ENCODE results near the gene PSMA6.
"Not testable (repeated sequence)": the region's sequence is repeated elsewhere in the genome, so short reads cannot be mapped to it uniquely, and the experiment has no call there.

PSMA6 gene

DNA sequence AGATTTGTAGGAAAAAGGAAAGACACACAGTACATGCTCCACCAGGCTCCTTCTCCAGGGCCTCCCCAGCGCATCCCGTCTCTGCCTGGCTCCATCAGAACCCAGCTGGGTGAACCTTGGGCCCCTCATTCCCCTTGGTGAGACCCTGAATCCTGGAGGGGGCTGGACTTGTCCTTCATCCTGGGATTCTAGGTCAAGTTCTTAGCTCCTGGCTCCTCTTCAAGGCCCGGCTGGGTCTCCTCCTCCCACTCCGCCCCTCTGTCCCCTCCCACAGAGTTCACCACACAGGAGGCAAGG, 49.2 kb downstream of the PSMA6 start:
- FAIRE-seq: no peak
- no peak for DNase-seq (ENCODE audit: extremely low spot score, insufficient read length, low read depth)

DNA sequence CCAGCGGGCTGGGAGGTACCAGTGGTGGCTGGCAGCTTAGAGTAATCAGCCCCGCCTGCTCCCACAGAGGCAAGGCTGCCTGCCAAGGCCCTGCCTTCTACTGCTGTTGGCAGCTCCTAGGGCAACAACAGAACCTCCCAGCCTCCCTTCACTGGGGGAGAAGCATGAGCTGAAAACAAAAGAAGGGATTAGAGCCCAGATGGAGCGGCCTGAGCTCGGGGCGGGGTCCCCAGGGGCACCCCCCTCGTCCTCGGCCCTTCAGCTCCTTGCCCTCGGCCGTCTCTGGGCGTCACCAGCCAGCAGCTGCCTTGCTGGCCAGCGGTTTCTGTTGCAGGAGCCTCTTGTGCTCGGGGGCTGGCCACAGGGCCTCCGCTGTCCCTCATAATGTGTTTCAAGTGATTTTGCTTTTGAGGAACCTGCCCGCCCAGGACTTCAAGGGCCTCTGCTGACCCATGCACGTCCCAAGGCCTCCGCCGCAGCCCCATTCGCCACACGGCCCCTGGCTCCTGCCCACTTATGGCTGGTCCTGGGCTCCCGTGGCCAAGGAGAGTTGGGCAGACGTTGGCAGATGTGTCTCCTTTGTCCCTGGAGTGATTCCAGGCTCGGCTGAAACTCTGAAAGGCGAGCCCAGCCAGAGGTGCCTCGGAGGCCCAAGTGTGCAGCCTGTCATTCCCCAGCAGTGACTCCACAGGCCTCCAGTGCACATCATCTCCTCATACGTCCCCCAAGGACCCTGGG, 49.7 kb downstream of the PSMA6 start:
- no peak for DNase-seq (ENCODE audit: extremely low spot score, insufficient read length, low read depth)
- FAIRE-seq: no peak

DNA sequence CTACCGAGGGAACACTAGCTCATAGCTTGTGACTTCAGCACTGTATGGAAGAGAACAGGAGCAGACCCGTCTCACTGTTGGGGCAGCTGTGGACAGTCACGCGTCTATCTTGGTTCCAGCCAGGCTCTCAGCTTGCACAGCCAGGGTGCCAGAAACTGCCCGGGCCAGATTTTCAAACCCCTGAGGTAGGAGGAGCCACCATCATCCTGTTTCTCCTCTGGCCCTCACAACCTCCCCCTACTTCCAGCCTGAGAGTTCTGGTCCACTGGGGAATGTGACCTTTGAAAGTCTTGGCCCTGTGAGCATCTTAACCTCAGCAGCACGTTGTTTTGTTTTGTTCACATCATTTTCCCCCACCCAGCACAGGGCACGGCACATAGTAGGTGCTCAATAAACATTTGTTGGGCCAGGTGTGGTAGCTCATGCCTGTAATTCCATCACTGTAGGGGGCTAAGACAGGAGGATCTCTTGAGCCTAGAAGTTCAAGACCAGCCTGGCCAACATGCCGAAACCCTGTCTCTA, 50.4 kb downstream of the PSMA6 start:
- FAIRE-seq (no peak), DNase-seq (ENCODE audit: extremely low spot score, insufficient read length, low read depth) (no peak)

DNA sequence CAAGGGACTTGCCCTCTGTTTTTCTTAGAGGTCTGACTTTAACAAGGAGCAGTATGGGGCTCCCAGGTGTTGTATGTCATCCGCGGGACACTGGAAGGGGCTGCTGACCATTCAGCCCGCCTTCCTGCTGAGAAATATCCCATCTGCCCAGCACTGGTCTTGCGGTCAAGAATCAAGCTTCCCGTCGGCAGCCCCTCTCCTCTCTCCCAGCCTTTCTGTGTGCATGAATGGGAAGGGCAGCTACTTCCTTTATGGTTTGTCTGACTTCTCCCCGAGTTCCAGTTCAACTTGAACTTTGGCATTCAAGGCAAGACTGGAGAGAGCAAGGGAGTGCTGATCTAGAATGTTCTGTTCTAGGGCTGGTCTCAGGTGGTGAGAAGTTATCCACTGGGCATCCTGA, 51.5 kb downstream of the PSMA6 start:
- FAIRE-seq (no peak), DNase-seq (ENCODE audit: extremely low spot score, insufficient read length, low read depth) (no peak)

DNA sequence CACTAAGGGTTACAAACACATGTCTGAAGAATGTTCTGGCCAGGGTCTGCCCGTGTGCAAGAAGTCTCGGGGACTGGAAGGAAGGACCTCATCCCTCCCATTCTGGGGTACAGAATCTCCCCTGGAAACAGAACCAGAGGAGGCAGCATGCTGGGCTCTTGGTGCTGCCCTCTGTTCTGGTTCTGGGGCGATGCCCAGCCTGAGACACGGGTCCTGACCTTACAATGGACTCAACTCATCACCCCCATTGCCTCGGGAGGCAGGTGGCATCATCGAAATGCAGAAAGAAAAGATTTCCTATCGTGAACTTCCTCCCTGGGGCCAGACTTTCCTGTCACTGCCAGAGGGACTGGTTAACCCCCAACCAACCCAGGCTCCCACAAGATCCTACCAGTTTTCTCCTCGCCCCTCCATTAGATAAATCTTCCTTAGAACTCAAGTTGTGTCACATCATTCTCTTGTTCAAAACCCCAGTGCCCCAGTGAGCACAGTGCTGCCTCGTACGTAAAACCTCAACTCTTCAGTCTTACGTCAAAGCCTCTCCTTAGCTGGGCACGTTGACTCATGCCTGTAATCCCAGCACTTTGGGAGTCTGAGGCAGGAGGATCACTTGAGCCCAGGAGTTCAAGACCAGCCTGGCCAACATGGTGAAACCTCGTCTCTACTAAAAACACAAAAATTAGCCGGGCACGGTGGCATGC, 52.1 kb downstream of the PSMA6 start:
- FAIRE-seq: no peak
- no peak for DNase-seq (ENCODE audit: extremely low spot score, insufficient read length, low read depth)

DNA sequence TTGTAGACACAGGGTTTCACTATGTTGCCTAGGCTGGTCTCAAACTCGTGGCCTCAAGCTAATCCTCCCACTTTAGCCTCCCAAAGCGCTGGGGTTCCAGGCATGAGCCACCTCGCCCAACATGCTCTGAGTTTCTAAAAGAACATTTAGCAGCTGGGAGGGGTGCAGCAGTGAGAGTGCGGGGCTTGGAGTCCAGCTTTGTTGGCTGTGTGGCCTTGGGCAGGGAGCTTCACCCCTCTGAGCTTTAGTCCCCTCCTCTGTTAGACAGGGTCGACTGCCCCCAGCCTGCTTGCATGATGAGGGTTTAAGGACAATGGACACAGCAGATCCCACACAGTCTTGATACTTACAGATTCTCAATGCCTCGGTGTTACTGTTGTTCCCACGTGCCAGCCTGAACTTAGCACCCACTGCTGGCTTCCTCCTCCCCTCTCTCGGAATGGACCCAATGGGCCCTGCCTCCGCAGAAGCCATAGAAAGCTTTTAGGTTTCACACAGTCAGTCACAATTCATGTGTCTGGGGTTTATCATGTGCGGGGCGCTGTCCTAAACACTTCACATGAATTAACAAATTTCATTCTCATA, 54.6 kb downstream of the PSMA6 start:
- DNase-seq (ENCODE audit: extremely low spot score, insufficient read length, low read depth) (no peak), FAIRE-seq (no peak)

DNA sequence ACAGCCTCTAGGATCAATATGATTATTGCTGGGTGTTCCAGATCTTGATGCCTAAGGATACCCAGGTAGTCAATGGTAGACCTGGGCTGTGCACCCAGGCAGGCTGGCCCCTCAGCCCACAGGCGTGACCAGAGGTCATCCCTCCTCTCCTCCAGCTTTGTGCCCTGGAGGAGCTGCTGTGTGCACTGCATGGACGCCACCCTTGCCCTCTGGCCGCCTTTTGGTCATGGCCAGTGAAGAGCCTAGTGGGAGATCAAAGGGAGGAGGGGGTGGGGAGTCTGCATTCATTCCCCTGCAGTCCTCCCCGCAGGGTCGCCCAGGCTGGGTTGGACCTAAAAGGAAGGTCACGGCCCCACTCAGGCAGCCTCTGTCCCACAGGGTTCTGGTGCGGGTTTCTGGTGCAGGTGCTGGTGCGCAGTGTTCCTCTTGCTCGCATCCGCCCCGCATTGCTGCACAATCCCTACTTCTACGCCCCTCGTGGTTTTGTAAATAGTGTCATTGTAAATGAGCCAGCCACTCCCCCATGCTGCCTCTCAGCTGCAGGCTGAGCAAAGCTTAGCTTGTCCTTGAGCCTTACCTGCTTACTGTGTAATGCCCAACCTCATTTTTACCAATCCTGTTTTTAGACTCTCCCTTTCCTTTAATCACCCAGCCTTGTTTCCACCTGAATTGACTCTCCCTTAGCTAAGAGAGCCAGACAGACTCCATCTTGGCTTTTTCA, 55.3 kb downstream of the PSMA6 start:
- DNase-seq (ENCODE audit: extremely low spot score, insufficient read length, low read depth) (no peak), FAIRE-seq (no peak)

DNA sequence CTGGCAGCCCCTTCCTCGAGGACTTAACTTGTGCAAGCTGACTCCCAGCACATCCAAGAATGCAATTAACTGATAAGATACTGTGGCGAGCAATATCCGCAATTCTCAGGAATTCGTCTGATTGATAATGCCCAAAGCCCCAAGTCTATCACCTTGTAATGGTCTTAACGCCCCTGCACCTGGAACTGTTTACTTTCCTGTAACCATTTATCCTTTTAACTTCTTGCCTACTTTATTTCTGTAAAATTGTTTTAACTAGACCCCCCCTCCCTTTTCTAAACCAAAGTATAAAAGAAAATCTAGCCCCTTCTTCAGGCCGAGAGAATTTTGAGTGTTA, 55.8 kb downstream of the PSMA6 start:
- not testable (repeated sequence) for DNase-seq (ENCODE audit: extremely low spot score, insufficient read length, low read depth); FAIRE-seq

DNA sequence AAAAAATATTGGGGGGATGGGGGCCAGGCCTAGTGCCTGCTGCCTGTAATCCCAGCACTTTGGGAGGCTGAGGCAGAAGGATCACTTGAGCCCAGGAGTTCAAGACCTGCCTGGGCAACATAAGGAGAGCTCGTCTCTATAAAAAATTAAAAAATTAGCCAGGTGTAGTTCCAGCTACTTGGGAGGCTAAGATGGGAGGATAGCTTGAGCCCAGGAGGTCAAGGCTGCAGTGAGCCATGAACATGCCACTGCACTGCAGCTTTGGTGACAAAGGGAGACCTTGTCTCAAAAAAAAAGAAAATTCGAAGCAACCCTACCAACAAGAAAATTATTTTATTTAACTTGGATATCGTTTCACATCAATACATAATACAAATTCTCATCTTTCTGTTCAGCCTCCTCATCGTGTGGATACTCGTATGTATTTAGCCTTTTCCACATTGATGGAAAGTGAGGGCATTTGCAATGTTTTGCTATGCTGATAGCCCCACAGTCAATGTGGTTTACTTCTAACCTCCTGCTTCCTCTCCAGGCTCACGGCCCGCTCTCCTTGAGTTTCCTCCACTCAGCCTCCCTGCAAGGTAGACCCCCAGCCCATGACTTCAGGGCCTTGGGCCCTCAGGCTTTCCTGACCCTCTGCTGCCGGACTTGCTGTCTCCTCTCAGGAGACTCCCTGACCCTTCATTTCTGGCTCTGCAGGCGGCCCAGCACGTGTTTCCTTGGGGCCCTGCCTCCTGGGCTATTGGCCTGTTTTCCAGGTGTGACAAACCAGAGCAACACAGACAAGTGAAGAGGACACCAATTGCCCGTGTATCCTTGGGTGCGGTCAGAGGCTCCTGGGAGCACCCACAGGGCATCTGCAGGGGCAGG, 57.5 kb downstream of the PSMA6 start:
- DNase-seq (ENCODE audit: extremely low spot score, insufficient read length, low read depth) (no peak), FAIRE-seq (no peak)

DNA sequence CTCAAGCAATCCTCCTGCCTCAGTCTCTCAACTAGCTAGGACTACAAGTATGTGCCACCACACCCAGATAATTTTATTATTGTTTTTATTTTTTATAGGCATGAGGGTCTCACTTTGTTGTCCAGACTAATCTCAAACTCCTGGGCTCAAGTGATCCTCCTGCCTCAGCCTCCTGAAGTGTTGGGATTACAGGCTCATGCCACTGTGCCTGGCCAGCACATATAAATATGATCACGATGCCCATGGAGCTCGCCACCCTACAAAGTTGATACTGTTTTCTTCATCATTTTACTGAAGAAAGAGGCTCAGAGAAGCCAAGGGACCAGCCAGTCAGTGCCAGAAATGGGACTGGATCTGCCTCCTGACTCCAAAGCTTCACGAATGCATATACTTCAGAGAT, 59.3 kb downstream of the PSMA6 start:
- no peak for FAIRE-seq
- DNase-seq (ENCODE audit: extremely low spot score, insufficient read length, low read depth): no peak

DNA sequence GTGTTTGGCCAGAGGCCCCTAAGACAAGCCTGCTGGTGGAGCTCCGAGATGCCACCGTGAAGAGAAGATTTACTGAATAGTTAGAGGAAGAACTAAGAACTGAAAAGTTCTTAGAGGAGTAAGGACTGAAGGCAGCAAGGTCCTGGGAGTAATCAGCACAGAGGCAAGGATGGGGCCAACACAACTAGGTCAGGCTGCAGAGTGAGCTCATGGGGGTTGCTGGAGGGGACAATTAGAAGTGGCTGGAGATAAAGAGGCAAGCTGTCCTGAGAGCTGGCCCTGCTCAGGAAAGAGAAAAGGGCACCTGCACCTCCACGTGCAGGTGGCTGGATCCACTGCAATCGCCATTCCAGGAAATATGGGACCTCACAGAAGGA, 59.7 kb downstream of the PSMA6 start:
- FAIRE-seq: no peak
- no peak for DNase-seq (ENCODE audit: extremely low spot score, insufficient read length, low read depth)

DNA sequence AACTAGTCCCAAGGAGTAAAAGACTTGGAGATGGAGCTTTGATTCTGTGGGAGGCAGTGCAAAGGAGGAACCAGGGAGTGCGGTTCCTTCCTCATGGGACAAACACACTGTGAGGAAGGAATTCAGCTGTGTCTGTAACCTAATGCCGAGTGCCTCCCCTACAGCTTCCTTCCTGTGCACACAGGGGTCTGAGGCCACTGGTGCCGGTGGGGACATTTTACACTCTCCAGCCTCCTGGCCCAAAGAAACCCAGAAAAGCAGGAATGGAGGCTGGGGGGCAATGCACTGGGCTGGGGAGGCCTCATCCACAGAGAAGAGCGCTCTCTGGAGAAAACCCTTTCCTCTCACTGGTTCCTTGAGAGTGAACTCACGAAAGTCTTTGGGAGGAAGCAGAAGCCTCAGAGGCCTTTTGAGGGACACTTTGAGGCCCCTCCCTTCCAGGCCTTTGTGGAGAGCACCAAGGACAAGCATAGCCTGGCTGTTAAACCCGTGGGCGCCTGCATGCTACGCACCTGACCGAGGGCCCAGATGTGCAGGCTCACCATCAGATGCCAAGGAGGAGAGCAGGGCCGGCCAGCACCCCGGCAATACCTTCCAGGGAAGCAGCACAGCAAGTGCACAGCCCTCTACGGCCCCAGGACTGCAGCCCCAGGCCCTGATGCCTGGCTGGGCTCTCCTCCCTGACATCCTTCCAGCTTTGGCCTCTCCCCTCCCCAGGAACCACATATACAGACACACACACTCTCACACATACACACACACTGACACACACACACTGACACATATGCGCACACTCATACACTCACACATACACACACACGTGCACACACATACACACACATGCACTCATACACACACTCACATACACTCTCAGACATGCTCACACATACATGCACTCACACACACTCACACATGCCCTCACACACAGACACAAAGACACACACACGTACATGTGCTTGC, 60.4 kb downstream of the PSMA6 start:
- FAIRE-seq: no peak
- DNase-seq (ENCODE audit: extremely low spot score, insufficient read length, low read depth): no peak

DNA sequence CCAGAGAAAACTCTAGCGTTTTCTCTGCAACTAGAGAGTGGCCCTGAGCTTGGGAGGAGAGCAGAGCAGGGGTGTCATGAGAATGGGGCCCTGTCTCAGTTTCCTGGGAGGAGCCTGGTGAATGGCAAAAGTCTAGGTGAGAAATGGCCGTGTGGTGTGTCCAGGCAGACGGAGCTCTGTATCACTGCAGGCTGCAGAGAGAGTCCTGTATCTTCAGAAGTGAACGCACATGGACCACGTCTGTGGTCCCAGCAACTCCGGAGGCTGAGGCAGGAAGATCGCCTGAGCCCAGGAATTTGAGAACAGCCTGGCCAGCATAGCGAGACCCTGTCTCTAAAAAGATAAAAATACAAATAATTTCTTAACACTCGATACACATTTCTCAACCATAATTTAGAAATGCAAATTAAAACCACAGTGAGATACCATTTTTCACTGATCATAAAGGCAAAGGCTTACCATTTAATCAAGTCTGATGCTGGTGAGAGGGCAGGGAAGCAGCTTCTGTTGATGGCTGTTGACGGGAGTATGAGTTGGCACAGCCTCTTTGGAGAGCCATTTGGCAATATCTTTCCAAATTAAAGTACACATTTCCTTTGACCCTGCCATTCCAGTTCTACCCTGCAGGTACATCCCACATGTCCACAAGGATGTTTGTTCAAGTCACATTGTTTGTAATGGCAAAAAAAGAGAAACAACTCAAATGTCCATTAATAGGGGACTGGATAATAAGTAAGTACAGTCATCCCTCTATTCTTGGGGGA, 61.4 kb downstream of the PSMA6 start:
- FAIRE-seq (no peak), DNase-seq (ENCODE audit: extremely low spot score, insufficient read length, low read depth) (no peak)

DNA sequence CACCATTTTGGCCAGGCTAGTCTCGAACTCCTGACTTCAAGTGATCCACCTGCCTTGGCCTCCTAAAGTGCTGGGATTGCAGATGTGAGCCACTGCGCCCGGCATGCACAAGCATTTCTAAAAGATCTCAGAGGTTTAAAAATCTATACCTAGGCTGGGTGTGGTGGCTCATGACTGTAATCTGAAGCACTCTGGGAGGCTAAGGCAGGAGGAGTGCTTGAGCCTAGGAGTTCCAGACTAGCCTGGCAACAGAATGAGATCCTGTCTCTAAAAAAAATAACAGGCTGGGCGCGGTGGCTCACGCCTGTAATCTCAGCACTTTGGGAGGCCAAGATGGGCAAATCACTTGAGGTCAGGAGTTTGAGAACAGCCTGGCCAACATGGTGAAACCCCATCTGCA, 63.1 kb downstream of the PSMA6 start:
- DNase-seq (ENCODE audit: extremely low spot score, insufficient read length, low read depth); FAIRE-seq: not testable (repeated sequence)

DNA sequence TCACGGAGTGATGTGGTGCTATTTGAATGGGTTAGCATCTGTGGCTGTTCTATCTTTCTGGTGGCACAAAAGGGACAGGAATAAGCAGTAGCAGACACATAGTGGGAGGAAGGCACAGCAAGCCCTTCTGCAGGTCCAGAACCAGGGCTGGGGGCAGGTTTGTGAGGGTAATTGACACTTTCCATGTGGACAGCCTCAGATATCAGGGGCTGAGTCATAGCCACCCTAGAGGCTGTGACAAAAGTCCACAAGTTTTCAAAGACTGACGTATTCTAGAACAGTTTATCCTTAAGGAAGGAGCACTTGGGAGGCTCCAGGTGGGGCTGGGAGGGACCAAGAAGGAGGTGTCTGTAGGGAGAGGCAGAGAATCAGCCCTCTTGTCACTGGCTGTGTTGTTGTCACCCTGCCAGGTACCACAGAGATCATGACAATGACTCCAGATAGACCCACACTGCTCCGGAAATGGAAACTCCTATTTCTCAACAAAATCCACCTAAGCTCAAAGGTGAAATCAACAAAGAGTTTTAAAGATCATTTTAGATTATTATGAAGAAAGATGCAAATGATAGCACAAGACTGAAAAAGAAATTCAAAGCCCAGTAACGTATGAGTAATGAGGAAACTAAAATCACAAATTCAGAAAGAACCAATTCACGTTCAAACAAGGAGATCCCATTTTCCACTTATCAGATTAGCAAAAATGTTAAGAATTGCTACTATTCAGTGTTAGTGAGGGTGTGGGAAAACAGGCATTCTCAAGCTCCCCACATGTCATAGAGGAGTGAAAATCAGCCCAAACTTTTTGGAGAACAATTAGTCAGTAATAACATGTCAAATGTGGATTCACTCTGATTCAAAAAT, 64.0 kb downstream of the PSMA6 start:
- DNase-seq (ENCODE audit: extremely low spot score, insufficient read length, low read depth) (no peak), FAIRE-seq (no peak)

DNA sequence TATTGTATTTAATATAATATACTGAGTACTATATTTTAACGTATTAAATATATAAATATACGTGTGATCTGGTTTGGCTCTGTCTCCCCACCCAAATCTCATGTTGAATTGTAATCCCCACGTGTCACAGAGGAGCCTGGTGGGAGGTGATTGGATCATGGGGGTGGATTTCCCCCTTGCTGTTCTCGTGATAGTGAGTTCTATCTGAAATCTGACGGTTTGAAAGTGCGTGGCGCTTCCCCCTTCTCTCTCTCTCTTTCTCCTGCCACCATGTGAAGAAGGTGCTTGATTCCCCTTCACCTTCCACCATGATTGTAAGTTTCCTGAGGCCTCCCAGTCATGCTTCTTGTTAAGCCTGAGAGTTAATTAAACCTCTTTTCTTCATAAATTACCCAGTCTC, 67.5 kb downstream of the PSMA6 start:
- not testable (repeated sequence) for FAIRE-seq; DNase-seq (ENCODE audit: extremely low spot score, insufficient read length, low read depth)

DNA sequence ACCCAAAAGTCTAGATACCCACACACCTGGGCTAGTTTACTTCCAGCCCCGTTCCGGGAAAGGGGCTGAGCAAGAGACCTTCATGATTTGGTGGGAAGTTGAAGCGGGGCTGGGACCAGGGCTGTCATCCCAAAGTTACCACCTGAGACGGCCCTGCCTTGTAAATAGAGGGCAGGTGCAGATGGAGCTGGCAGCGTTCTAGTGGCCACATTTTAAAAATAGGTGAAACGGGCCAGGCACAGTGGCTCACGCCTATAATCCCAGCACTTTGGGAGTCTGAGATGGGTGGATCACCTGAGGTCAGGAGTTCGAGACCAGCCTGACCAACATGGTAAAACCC, 68.9 kb downstream of the PSMA6 start:
- DNase-seq (ENCODE audit: extremely low spot score, insufficient read length, low read depth) (no peak), FAIRE-seq (no peak)

All from GM18507 (cell line).